HEK293 (cell line): ENCODE measurements around the gene NFIB.

ENCODE experiments used
- BCL6B ChIP-seq: fragments of 450-650 bp; formaldehyde crosslinking; IDR thresholded peaks from 2 replicates; pipeline ENCODE4 v1.5.1; 2017; ENCODE audit warnings: missing biosample characterization, missing genetic modification characterization
- CTCF ChIP-seq: fragments of 450-650 bp; formaldehyde crosslinking; IDR thresholded peaks from 2 replicates; pipeline ENCODE4 v1.5.1; 2016; ENCODE audit warnings: missing biosample characterization, missing genetic modification characterization
- KLF9 ChIP-seq: fragments of 450-650 bp; formaldehyde crosslinking; IDR thresholded peaks from 2 replicates; pipeline ENCODE4 v1.5.1; 2016; ENCODE audit warnings: missing biosample characterization, missing genetic modification characterization, low read depth
- YY1 ChIP-seq: fragments of 450-650 bp; formaldehyde crosslinking; IDR thresholded peaks from 2 replicates; pipeline ENCODE4 v1.5.1; 2018; ENCODE audit warnings: missing biosample characterization, missing genetic modification characterization
- ZNF2 ChIP-seq: fragments of 450-650 bp; formaldehyde crosslinking; IDR thresholded peaks from 2 replicates; pipeline ENCODE4 v1.5.1; 2016; ENCODE audit warnings: missing biosample characterization, missing genetic modification characterization
- ZNF239 ChIP-seq: fragments of 450-650 bp; formaldehyde crosslinking; IDR thresholded peaks from 2 replicates; pipeline ENCODE4 v1.5.1; 2016; ENCODE audit warnings: missing biosample characterization, missing genetic modification characterization
- ZNF274 ChIP-seq, 2 experiments: fragments of 200-500 bp in 1 of 2; fragments of 450-650 bp in 1 of 2; sonication (Bioruptor generic) in 1 of 2; formaldehyde crosslinking in 1 of 2; IDR thresholded peaks; 2 replicates each; pipeline versions ENCODE4 v1.5.1 to v1.6.1; 2014 to 2016; ENCODE audit warnings: borderline replicate concordance in 1 of 2, inconsistent platforms in 1 of 2, low read length in 1 of 2, missing biosample characterization in 1 of 2, missing genetic modification characterization in 1 of 2
- ZNF404 ChIP-seq: fragments of 450-650 bp; formaldehyde crosslinking; IDR thresholded peaks from 2 replicates; pipeline ENCODE4 v1.5.1; 2017; ENCODE audit warnings: missing biosample characterization, missing genetic modification characterization
- ZNF549 ChIP-seq: fragments of 450-650 bp; IDR thresholded peaks from 2 replicates; pipeline ENCODE4 v1.5.1; 2018; ENCODE audit warnings: missing biosample characterization, missing genetic modification characterization, mild to moderate bottlenecking, inconsistent platforms, moderate library complexity
- ZNF558 ChIP-seq: fragments of 450-650 bp; formaldehyde crosslinking; IDR thresholded peaks from 2 replicates; pipeline ENCODE4 v1.5.1; 2016; ENCODE audit warnings: missing biosample characterization, missing genetic modification characterization
- ZNF707 ChIP-seq: fragments of 450-650 bp; formaldehyde crosslinking; IDR thresholded peaks from 2 replicates; pipeline ENCODE4 v1.5.1; 2016; ENCODE audit warnings: missing biosample characterization, missing genetic modification characterization
- ZNF747 ChIP-seq: fragments of 450-650 bp; formaldehyde crosslinking; IDR thresholded peaks from 2 replicates; pipeline ENCODE4 v1.5.1; 2016; ENCODE audit warnings: missing biosample characterization, missing genetic modification characterization
- TF ChIP-seq, protein P1 (sequence below): fragments of 450-650 bp; formaldehyde crosslinking; IDR thresholded peaks from 2 replicates; pipeline ENCODE4 v1.5.1; 2016; ENCODE audit warnings: missing biosample characterization, missing genetic modification characterization

- TF ChIP-seq ZNF549 (tag by site-specific recombination) (no peak), CTCF (no peak), ZNF747 (tag by site-specific recombination) (no peak), ZNF239 (no peak), KLF9 (tag by site-specific recombination) (no peak), ZNF707 (no peak), ZNF2 (tag by site-specific recombination) (no peak), YY1 (tag by site-specific recombination) (no peak), ZNF558 (tag by site-specific recombination) (no peak), ZNF274 (IDR thresholded peaks at IDR 0.05; ENCODE audit: low read length) (no peak), ZNF274 (tag by site-specific recombination; IDR thresholded peaks at IDR 0.05; ENCODE audit: borderline replicate concordance) (no peak), BCL6B (tag by site-specific recombination) (no peak), ZNF404 (tag by site-specific recombination) (no peak)
- TF ChIP-seq, protein P1, sequence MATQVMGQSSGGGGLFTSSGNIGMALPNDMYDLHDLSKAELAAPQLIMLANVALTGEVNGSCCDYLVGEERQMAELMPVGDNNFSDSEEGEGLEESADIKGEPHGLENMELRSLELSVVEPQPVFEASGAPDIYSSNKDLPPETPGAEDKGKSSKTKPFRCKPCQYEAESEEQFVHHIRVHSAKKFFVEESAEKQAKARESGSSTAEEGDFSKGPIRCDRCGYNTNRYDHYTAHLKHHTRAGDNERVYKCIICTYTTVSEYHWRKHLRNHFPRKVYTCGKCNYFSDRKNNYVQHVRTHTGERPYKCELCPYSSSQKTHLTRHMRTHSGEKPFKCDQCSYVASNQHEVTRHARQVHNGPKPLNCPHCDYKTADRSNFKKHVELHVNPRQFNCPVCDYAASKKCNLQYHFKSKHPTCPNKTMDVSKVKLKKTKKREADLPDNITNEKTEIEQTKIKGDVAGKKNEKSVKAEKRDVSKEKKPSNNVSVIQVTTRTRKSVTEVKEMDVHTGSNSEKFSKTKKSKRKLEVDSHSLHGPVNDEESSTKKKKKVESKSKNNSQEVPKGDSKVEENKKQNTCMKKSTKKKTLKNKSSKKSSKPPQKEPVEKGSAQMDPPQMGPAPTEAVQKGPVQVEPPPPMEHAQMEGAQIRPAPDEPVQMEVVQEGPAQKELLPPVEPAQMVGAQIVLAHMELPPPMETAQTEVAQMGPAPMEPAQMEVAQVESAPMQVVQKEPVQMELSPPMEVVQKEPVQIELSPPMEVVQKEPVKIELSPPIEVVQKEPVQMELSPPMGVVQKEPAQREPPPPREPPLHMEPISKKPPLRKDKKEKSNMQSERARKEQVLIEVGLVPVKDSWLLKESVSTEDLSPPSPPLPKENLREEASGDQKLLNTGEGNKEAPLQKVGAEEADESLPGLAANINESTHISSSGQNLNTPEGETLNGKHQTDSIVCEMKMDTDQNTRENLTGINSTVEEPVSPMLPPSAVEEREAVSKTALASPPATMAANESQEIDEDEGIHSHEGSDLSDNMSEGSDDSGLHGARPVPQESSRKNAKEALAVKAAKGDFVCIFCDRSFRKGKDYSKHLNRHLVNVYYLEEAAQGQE (tag by site-specific recombination) = no peak
Observed at GRCh38 chr9:14146201-14146874, 167.6 kb downstream of the NFIB start.
